Choroid plexus epithelial cell (primary cell): ENCODE data around the gene MAP1LC3B.

Experiments used
- DNase-seq: peaks from one replicate; pipeline ENCODE4 v3.0.0-alpha.2; 2010; ENCODE audit warnings: low read depth
- H3K4me3 ChIP-seq: 2 replicates; pipeline ENCODE4 v1.5.1; 2011; ENCODE audit warnings: low read depth, mild to moderate bottlenecking, control low read depth, low read length, moderate library complexity
- CTCF ChIP-seq: conservative IDR thresholded peaks from 2 replicates; pipeline ENCODE4 v1.5.1; 2011; ENCODE audit warnings: low read depth, mild to moderate bottlenecking, control low read depth, inconsistent platforms, low read length, moderate library complexity

Gene MAP1LC3B

GRCh38 chr16:87422106-87422505 lies 30.0 kb downstream of the MAP1LC3B start:
- DNase-seq = no peak
- H3K4me3 ChIP-seq = no peak overlapping the region
- TF ChIP-seq CTCF = no peak

DNA sequence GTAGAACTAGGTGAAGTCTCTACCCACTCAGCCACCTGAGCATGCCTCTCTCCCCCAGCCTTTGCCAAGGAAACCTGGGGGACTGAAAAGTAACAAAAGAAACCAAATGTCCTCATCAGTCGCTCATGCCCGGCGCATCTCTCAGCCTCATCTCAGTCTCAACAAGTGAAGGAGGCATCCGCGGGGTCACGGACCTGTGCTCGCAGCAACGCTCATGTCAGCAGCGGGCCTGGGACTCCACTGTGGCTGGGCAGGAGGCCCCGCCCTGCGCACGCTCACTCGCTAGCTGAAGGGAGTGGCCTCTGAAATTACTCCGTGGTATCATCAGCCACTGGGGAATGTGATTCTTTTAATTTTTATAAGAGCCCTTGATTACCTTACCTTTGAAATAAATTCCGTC lies 31.3 kb downstream of the MAP1LC3B start:
- H3K4me3 ChIP-seq = no peak overlapping the region
- no peak for TF ChIP-seq CTCF
- no peak for DNase-seq

- peak; percentile 26 for DNase-seq
Measured at GRCh38 chr16:87424266-87424665, 32.1 kb downstream of the MAP1LC3B start.

GRCh38 chr16:87425941-87426340 lies 33.8 kb downstream of the MAP1LC3B start:
- H3K4me3 ChIP-seq = no peak overlapping the region
- no peak for DNase-seq
- TF ChIP-seq CTCF = no peak

More at GRCh38 chr16:87424266-87424665, 32.1 kb downstream of the MAP1LC3B start:
- H3K4me3 ChIP-seq = no peak overlapping the region
- no peak for TF ChIP-seq CTCF

- no peak for DNase-seq
- no peak overlapping the region for H3K4me3 ChIP-seq
- TF ChIP-seq CTCF = no peak
Measured at GRCh38 chr16:87426423-87427215, 34.5 kb downstream of the MAP1LC3B start.

GRCh38 chr16:87431926-87432325 lies 39.8 kb downstream of the MAP1LC3B start:
- peak; percentile 91 for DNase-seq
- no peak overlapping the region for H3K4me3 ChIP-seq
- no peak for TF ChIP-seq CTCF

DNA sequence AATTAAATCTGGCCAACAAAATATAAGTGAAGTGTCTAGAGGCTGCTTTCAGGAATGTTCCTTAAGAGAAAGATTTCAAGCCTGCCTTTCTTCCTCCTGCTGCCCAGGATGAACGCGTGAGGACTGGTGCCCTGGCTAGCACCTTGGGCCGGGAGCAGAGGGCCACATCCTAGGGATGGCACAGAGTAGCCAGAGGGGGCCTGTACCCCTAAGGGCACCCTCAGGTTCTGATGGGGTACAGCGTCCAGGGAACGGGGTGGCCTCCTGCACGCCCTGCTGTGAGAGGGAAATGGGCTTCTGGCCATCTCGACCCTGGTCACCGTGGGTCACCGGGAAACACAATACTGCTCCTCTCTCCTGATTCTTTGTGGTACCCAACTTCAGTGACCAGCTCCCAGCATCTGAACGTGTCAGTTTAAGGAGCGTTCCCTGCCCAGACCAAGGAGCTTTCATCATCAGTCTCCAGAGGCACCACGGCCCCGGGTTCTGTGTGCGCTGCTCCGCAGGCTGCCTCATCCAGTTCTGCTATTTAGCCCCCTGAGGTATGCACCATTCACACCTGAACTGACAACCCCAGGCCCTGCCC lies 40.3 kb downstream of the MAP1LC3B start:
- H3K4me3 ChIP-seq = no peak overlapping the region
- no peak for TF ChIP-seq CTCF
- DNase-seq = no peak
